UCSD-AML1 (cell line): ENCODE results near the gene NMRAL1.
A peak's percentile ranks its signal among the peaks of the same experiment; 100 is the strongest.

ENCODE experiments used
- DNase-seq: peaks from one replicate; lab custom pipeline; 2025; ENCODE audit not compliant: unreplicated experiment; lab: John Stamatoyannopoulos, UW

NMRAL1 gene

DNA sequence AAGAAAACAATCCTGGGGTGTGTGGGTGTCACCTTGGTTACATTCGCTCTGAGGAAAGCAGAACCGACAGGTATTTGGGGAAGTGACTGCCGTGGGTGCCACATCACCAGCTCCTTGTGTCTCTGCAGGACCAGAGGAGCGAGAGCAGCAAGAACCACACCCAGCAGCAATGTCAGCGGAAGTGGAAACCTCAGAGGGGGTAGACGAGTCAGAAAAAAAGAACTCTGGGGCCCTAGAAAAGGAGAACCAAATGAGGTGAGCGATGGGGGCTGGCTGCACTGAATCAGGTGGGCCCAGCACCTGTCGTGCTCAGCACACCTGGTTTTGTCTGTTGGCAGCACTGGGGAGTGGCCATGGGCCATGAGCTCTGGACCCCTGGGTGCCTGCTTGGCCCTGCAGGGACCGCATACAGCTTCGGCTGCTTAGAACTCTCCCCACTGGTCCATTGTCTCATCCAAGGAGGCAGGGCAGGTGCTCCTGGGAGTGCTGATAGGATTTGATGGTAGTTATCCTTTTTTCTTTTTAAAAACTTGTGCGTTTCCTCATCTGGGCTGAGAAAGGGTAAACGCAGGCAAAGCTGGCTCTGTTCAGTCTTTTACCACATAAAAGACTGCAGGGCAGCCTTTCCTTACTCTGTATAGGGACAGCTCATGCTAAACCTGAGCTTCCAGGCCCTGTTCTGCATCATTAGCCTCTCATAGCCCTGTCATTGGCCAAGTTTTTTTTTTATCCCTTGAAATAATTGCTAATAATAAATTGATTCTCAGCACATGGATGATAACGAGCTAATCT lies 31.1 kb upstream of the NMRAL1 start:
- DNase-seq = peak; percentile 45

DNA sequence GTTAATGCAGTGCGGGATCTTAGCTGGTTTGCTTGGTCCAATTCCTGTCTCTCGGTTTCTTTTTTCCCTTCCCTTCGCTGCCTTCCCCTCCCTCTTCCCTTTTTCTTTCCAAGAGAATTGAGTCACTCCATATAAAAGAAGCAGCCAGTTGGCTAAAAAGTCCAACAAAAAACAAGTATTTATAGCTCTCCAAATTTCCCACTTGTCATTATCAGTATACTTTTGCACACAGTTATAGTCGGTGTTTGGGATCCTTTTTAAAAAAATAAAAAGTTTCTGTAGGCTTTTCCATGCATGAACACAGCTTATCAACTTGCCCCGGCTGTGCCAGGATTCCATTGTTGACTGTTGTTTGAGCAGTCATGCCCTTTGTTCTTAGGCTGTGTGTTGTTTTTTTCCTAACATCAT lies 26.6 kb upstream of the NMRAL1 start:
- no peak for DNase-seq

DNA sequence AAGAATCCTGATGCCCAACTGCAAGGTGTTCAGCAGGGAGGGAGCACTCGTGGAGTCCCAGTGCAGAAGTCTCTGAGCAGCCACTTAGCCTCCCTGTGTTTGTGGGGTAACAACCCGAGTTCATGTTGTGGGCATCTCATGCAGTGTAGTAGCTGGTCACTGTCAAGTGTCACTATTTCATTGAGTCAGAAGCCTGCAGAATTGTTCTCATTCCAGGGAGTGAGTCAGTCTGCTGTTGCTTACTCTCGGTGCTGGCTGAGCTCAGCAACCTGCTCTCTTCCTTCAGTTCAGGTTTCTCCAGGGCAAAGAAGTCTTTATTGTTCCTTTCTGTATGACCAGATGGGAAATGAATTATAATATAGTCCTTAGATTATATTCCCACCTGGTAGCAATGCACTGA lies 25.8 kb upstream of the NMRAL1 start:
- no peak for DNase-seq

DNA sequence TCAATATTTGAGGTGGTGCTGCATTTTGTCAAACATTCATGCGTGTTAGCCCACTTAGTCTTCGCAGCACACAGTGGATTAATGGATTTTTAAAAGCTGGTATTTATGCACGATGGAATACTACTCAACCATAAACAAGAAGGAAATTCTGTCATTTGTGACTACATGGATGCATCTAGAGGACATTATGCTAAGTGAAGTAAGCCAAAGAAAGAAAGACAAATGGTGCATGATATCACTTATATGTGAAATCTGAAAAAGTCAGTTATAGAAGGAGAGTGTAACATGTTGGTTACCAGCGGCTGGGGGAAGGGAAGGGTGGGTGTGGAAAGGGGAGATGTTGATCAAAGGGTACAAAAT lies 24.8 kb upstream of the NMRAL1 start:
- DNase-seq = no peak

DNA sequence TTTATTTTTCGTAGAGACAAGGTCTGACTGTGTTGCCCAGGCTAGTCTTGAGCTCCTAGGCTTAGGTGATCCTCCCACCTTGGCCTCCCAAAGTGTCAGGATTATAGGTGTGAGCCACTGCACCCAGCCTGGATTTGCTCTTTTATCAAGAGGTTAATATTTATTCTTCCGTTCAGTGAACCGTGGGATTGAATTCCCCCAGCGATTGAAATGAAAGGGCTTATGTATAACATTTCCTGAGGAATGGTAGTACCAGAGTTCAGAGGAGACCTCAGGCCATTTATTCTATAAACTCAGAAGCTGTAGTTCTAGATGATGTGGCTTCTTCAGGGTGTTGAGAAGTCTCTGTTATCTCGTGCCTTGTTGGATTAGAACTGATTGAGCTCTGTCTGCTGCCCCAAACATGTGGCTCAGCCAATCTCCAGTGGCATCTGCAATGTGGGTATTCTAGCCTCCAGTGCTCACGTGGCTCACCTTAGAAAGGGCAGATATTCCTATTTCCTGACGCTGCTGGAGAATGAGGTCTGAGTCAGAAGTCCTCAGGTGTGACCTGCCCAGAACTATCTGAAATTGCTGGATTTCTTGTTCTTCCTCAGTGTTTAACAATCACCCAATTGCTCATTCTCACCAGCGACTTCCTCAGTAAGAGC lies 24.2 kb upstream of the NMRAL1 start:
- no peak for DNase-seq

DNA sequence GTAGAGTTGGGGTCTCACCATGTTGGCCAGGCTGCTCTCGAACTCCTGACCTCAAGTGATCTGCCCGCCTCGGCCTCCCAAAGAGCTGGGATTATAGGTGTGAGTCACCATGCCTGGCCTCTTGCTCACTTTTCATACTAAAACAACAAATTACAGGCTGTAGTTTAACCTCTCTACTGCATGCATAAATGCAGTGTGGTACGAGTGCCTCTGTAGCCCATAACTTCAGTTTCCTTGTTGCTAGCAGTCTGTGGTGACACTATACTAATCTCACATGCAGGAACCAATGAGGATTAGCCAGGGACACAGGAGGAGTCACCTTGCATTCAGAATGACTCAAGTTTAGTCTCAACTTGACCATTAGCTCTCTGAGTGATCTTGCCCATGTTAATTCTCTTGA lies 21.9 kb upstream of the NMRAL1 start:
- no peak for DNase-seq

DNA sequence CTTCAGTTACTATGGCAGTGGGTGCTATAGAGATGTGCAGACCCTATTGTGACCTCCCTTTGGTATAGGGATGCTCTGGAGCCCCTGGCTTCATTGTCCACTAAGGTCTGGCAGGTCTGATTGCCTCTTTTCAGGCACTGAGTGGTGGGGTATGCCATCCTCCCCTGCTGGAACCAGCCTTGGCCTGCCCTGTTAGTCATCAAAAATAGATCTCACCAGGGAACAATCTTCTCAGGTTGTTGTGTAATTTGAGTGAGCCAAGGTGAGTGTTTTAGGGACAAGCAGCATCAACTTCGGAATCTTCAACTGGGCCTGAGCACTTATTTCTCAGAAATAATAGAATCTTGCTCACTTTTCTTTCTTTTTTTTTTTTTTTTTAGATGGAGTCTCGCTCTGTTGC lies 21.3 kb upstream of the NMRAL1 start:
- DNase-seq = no peak

DNA sequence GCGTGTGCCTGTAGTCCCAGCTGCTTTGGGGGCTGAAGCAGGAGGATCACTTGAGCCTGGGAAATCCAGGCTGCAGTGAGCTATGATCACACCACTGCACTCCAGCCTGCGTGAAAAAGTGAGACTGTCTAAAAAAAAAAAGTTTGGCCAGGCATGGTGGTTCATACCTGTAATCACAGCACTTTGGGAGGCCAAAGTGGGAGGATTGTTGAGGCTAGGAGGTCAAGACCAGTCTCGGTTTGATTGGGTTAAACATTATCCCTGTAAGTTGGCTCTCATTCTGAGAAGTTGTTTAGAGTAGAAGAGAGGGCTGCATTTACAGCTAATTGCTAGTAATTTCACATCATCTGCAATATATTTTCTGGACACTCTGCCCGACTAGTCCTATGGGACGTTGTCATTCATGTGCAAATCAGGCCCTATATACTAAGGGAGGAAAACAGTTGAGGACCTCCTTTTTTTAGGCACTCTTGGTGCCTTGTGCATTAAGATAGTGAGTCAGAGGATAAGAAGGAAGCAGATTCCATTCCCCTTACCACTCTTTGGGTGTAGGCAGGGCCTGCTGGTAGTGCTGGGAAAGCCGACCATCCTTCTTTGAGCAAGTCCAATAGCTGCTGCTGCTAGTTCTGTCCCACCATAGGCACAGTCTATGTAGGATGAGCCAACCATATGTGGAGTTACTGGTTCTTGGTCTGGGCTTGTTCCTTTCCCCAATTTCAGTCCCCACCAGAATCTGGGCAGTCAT lies 20.5 kb upstream of the NMRAL1 start:
- DNase-seq = no peak

DNA sequence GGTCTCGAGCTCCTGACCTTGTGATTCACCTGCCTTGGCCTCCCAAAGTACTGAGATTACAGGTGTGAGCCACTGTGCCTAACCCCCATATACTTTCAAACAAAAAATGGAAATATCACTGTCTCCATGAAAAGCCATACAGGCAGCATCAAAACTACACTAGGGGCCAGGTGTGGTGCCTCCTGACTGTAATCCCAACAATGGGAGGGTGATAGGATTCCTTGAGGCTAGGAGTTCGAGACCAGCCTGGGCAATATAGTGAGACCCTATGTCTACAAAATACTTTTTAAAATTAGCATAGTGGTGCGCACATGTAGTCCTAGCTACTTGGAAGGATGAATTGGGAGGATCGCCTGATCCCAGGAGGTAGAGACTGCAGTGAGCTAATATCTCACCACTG lies 17.5 kb upstream of the NMRAL1 start:
- no peak for DNase-seq

DNA sequence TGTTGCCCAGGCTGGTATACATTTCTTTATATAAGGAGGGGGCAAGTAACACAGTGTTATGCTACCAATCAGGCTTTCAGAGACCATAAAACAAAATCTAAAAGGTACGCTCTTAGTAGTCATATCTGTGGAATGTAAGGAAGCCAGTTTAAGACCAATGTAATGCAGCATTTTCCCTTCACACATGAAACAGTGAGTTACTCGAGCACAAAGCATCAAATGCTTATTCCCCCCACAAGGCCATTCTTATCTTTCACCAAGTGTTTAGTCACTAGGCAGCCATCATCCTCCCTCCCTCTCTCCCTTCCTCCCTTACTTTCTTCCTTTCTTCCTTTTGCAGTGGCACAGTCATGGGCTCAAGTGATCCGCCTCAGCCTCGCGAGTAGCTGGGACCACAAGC lies 14.6 kb upstream of the NMRAL1 start:
- no peak for DNase-seq

DNA sequence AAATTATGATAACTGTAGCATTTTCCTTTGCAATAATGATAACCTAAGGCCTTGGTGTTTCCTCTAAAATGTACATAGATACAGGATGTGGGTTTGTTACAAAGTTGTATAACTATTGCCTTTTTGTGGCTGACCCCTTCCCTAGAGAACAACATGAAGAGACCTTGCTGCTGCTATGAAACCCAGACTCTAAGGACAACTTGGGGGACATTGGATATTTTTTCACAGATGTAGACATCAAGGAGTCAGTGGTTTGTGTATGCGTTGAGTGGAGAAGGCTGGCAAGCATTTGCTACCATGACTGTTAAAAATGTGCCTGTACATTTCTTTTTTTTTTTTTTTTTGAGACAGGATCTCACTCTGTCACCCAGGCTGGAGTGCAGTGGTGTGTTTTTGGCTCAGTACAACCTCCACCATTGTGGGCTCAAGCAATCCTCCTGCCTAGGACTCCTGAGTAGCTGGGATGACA lies 14.1 kb upstream of the NMRAL1 start:
- no peak for DNase-seq

DNA sequence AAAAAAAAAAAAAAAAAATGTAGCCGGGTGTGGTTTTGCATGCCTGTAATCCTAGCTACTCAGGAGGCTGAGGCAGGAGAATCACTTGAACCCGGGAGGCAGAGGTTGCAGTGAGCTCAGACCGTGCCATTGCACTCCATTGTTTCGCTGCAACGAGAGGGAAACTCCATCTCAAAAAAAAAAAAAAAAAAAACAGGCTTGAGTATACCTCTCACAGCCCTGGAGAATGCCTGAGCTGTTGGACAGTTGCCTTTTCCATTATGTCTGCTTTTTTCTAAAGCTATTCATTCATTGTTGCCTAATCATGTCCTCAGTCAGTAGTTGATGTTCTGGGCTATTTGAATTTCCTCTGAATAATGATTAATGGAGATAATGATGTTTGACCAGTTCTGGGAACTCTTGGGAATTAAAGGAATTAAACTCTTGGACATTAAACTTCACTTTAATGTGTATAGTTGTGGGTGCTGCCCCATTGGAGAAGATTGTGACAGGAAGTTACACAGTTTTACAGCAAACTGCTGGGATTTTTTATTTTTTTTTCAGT lies 13.6 kb upstream of the NMRAL1 start:
- DNase-seq = no peak

DNA sequence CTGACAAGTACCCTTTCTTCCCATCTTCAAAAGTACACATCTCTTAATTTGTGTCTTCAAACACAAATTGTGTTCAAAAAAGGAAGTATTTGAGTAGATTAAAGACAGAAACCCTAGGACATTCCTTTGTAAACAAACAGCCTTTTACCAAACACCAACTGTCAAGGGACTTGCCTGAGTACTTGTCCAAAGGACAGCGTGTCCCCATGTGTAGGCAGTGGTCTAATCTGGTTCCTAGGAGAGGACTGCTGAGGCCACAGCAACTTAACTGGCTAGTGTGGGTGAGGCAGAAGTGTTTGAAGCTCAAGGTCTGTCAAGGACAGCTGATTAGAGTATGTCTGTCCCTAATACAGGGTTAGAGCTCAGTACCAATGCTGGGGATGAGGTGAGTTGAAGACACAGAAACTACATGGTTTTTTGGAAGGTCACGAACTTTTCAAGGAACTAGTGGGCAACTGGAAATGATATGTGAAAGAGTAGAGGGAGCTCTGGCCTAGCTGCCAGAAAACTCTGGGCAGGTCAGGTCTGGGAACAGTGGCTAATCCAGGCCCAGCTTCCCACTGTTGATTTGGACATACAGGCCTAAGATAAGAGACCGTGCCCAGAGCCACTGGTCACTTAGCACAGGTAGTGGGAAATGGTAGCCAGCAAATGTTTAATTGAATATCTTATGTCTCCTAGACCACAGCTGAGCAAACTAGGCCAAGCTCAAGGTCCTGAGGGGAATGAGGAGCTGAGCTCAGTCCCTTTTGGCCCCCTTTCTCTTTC lies 11.9 kb upstream of the NMRAL1 start:
- no peak for DNase-seq

DNA sequence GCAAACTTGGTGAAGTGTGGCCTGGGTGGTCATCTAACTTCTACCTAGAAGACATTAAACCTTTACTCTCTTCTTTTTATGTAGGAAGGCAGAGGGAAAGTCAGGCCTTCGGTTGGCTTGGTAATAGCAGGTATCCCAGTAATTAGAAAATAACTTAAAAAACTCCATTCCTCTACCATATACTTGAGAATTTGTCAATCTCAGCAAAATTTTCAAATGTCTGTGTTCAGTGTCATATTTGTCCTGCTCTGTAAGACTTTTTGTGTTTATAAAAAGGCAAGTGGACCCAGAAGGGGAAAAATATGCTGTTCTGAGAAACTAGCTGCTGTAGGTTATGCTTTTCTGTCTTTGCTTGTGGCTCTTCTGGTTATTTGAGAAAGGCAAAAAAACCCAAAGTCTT lies 7.5 kb upstream of the NMRAL1 start:
- no peak for DNase-seq

DNA sequence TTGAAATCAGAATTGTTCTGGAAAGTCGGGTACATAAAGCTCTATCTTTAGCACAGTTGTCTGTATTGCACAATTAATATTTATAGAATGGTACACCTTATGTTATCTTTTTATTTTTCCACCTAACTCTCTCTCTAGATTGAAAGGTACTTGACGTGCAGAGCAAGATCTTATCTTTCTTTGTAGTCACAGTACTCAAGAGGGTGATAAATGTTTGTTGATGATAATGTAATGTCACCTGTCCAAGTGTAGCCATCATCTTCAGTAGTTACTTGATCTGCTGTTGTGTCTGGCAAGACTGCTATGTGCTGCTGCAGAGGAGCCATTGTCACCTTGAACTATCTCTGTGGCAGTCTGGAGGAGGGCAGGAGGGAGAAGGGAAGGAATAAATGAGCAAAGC lies 7.1 kb upstream of the NMRAL1 start:
- DNase-seq = no peak

DNA sequence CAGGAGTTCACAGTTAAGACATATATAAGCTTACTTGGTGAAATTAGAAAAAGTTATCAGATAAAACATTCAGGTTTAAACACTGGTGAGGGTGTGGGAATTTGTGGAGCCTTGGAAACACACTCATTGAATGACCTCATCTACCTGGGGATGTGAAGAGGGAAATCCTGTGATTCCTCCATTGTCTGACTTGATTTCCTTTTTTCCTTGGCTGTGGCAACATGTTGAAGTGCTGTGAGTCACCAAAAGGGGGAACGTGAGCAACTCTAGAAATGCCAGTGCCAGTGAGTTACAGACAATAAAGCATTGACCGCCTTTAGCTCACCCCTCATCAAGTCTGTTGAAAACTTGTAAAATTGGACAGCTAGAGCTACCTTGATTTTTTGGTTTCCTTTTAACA lies 3.5 kb upstream of the NMRAL1 start:
- no peak for DNase-seq

DNA sequence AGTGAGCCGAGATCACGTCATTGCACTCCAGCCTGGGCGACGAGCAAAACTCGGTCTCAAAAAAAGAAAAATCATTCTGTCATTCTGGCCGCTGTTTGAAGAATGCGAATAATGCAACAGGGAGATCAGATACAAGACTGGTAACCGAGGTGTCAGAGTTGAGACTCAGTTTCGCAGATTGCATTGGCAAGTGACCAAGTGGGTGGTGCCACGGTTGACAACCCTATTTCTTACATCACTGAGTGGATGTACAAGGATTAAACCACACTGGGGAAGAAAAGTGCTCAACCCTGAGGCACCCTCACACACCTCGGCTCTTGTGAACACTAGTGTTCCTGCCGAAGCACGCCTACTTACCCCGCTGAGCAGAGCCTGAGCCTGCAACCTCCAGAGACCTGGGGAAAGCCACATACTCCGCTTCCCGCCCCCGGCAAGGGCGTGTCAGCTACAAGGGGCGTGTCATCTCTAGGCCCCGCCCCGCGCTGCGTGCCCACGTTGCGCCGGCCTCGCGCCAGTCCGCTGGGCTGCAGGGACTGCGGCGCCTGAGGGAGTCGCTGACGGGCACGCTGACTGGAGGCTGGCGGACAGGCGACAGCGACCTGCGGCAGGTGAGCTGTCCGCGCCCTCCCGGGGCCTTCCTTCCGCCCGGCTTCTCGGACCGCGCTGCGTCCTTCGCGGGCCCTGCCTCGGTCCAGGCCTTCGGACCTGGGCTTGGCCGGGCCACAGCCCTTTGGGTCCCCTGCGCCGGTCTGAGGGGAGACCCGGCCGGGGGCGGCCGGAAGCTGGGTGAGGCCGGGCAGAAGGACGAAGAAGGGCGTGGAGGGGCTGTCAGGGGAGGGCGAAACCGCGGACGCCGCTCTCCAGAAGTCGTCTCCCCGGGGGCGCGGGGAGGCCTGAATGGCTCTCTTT lies 1.7 kb upstream of the NMRAL1 start, which contains the start of gene HMOX2:
TSS of gene HMOX2 (plus strand) at position 519 of the 909 bp plus-strand sequence. CDS start 29,127 bp downstream, outside the sequence.
- DNase-seq = peak; percentile 95

DNA sequence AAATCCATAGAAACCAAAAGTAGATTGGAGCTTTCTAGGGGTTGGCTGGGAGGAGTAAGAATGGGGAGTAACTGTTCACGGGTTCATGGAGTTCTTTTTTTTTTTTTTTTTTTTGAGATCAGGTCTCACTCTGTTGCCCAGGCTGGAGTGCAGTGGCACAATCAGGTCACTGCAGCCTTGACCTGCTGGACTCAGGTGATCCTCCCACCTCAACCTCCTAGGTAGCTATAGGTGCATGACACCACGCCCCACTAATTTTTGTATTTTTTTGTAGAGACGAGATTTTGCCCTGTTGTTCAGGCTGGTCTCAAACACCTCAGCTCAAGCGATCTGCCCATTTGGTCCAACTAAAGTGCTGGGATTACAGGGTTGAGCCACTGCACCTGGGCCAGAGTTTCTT lies 1.5 kb downstream of the NMRAL1 start:
- no peak for DNase-seq

DNA sequence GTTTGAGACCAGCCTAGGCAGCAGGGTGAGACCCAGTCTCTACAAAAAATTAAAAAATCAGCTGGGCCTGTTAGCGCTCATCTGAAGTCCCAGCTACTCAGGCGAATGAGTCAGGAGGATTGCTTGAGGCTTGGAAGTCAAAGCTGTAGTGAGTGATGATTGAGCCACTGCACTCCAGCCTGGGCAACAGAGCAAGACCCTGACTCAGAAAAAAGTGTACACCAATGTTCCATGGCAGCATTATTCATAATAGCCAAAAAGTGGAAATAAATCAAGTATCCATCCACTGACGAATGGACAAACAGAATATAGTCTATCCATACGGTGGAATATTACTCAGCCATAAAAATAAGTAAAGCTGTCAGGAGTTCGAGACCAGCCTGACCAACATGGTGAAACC lies 2.6 kb downstream of the NMRAL1 start:
- no peak for DNase-seq

DNA sequence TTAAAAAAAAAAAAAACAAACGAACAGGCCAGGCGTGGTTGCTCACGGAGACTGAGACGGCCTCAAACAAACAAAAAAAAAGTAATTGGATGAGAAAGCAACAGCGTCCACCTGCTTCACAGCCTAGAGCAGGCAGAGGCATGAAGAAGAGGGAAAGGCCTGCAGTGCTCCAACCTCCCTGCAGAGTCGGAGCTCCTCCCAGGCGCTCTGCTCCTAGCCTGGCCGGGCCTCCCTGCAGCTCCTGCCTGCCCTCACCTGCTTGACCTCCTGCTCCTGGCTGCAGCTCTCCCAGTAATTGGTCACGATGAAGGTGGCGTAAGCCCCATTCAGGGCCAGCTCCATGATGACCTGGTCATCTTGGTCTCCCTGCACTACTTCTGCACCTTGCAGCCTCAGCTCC lies 5.5 kb downstream of the NMRAL1 start:
- DNase-seq = no peak
